GM19438 (cell line): Measurements from ENCODE around the gene VAV1.
A peak's percentile ranks its signal among the peaks of the same experiment; 100 is the strongest.
"Not testable (repeated sequence)": the region's sequence is repeated elsewhere in the genome, so short reads cannot be mapped to it uniquely, and the experiment has no call there.

Experiments used
- ATAC-seq: cut with Tn5 transposase; IDR thresholded peaks from one replicate; pipeline ENCODE4 v1.9.1; 2021; ENCODE audit warnings: low read depth; ENCODE audit not compliant: unreplicated experiment

The VAV1 gene

DNA sequence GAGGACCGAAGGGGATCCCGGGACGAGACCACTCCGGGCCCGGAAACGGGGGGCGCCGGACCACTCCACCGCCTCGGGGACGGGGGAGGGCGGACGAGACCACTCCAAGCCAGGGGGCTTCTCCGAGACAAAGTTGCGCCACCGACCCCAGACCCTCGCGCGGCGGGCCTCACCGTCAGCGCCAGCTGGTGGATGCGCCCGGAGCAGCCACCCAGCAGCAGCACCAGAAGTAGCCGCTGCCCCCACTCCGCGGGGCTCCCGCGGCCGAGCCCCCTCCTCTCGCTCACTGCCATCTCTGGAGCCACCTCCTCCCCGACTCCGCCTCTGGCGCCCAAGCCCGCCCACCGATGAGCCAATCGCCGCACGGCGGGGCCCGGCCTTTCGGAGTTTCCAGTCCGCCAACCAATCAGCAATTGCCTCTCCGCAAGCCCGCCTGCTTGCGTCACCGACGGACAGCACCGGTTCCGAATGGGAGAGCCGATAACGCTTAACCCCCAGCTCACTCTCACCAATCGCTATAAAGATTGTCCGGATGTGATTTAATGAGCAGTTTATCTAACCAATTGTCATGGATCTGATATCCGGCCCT is 35.1 kb upstream of the VAV1 start, which contains the start of gene GPR108:
GPR108 (minus strand) TSS at position 297 of the 589 bp plus-strand sequence; CDS start at position 293, 4 bp downstream.
- ATAC-seq: peak; percentile 50

DNA sequence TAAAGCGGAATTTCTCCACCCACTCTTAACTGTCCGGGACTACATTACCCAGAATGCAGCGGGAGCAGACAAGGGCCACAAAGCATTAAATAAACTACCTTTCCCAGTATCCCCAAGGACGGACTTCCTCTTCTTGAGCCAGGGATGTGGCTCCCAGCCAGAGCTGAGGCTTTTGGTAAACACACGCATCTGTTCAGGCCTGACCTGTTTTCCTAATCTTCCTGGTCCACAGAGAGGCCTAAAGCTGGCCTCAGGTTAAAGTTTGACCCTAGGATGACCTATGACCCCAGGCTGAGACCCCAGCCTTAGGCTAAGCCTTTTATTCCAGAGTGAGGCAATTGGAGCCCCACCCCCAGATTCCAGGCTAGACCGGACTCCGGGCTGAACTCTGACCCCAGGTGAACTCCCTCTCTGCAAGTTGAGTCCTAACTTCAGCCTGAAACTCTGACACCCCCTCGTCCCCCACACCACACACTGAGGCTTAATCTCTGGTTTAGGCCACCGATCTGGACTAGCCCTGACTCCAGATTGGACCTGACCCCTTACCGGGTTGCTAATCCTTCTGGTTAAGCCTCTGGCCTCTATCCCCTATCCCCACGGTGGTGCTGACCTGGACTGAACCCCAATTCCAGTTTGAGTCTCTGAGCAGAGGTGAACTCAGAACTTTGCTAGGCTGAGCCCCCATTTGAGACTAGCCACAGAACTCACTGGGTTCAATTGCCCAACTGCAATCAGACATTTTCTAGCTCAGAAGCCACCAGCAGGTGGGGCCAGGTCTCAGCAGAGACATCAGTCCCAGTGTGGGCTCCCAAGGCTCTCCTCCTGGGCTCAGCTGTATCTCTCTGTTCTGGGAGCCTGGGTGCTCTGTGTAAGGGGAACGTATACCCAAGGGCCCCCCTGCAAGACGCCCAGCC is 34.4 kb upstream of the VAV1 start:
- no peak for ATAC-seq

- ATAC-seq: no peak
Measured at GRCh38 chr19:6738787-6739389, 33.6 kb upstream of the VAV1 start.

GRCh38 chr19:6739390-6739882 is 33.1 kb upstream of the VAV1 start, which contains the start of gene TRIP10:
Gene TRIP10, plus strand, starts transcription at chr19:6739680. Its CDS starts 82 bp downstream, at chr19:6739762.
- no peak for ATAC-seq

DNA sequence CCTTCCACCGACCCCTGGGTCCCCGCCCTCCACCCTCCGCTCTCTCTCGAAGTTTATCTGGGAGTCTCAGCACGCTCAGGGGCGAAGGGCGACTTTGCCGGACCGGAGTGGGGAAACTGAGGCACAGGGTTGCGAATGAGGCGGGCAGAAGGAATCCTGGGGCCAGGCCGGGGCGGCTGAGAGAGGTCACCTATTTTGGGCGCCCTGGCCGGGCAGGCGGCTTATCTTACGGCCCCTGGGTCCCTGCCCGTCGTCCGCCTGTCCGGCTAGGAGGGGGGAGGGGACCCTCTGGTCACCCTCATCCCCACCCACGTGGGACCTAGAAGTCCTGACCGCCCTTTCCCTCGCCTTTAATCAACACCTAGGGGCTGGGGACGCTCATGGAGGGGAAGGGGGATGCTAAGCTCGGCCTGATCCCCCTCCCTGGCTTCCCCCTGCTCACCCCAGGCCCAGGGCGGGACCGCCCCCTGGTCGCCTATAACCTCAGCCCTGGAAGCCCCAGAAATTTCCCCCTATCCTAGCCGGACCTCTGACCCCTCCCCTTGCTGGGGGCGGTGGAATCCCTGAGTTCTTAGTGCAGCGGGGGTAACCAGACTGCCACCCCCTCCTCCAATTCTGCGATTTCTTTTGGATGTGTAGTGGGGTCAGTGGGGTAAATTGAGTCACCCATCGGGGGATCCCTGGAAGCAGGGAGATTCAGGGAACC is 32.5 kb upstream of the VAV1 start:
- ATAC-seq: no peak

GRCh38 chr19:6740589-6741343 is 31.7 kb upstream of the VAV1 start:
- no peak for ATAC-seq

GRCh38 chr19:6743066-6743465 is 29.4 kb upstream of the VAV1 start:
- ATAC-seq: no peak

- no peak for ATAC-seq
Measured at GRCh38 chr19:6743714-6744380, 28.7 kb upstream of the VAV1 start.

- no peak for ATAC-seq
Measured at GRCh38 chr19:6744381-6745301, 27.9 kb upstream of the VAV1 start.

GRCh38 chr19:6745965-6746364 is 26.5 kb upstream of the VAV1 start:
- no peak for ATAC-seq

DNA sequence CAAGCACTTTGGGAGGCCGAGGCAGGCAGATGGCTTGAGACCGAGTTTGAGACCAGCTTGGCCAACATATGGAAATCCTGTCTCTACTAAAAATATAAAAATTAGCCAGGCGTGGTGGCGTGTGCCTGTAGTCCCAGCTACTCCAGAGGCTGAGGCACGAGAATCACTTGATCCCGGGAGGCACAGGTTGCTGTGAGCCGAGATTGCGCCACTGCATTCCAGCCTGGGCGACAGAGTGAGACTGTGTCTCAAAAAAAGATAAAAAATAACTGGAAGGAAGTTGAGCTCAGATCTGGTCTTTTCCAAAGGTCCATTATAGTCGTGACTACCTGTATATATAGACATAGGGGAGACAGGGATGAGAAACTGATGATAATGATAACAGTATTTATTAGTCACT is 24.0 kb upstream of the VAV1 start:
- not testable (repeated sequence) for ATAC-seq

DNA sequence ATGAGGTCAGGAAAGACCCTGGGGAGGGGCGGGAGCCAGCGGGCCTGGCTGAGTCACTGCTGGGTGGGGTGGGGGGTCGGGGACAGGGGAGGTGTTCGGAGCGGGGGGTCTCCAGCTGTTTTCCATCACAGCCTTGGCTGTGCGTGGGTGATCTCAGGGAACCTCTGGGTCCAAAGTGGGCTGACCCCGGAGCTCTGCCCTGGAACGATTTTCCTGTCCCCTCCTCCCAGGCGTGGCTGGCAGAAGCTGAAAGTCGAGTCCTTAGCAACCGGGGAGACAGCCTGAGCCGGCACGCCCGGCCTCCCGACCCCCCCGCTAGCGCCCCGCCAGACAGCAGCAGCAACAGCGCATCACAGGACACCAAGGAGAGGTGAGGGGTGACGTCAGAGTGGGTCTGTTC is 22.4 kb upstream of the VAV1 start:
- no peak for ATAC-seq

GRCh38 chr19:6751189-6751588 is 21.3 kb upstream of the VAV1 start:
- no peak for ATAC-seq

DNA sequence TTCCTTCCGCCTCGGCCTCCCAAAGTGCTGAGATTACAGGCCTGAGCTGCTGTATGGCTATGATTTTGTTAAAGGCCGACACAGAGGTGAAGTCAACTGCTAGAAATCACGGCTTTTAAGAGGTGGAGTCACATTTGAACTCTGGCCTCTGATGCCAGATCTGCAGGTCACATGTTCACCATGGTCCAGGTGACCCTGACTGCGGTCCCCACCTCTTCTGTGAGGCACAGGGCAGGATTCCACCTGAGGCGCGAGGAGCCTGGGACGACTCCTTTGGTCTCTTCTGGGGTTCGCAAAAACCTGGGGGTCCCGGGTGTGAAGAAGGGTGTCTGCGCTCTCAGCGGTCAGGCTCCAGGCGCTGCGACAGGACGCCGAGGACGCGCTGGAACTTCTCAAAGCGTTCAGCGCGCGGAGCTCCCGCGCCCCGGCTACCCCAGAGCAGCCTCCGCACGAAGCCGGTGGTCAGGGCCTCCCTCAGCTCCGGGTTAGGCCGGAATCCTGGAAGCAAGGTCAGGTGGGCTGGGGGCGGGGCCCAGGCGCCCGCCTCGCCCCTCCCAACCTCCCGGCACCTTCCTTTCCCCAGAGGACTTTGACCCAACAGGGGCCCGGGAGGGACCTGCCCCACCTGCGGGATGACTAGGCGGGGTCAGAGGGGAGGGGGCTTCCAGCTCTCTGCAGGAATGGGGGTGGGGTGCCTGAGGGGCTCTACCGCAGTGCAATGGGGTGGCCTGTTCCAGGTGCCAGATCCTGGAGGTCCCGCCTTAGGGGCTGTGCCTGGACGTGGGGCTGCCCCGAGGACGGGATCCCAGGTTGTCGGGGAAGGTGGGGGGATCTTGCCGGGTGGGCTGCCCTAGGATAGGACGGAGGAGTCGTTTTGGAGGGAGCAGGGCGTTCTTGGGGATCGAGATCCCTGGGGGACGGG is 20.0 kb upstream of the VAV1 start:
- no peak for ATAC-seq

DNA sequence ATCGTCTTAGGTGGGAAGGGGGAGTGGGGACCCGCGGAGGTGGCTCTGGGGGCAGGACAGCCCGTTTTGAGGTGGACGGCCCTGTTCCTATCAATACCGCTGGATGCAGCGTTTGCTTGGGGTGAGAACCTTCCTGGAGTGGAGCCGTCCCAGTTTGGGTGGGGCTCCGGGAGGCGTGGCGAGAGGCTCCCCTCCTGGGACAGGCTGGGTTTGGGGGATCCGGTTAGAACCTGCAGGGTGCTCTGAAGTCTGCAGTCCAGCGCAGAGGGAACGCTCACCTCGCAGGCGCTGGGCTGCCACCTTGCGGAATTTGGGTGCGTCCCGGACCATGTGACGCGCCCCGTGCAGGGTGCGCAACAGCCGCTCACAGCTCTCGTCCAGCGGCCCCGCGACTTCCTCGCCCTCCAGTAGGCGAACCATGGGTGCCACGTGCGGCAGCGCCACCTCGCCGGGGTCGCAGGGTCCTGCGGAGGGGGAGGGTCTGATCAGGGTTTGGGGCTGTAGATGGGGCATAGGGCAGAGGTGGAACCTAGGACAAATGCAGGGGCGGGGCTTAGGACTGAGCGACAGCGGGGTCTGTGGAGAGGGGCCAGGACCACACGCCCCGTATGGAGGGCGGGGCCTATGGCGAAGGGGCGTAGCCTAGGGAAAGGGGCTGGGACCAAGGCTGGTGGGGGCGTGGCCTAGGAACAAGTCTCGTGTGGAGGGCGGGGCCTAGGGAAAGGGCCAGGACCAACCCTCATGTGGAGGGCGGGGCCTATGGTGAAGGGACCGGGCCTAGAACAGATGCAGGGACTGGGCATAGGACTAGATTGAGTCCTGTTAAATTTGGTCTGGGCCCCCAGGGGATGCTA is 19.1 kb upstream of the VAV1 start:
- peak; percentile 78 for ATAC-seq

GRCh38 chr19:6754136-6754535 is 18.4 kb upstream of the VAV1 start:
- ATAC-seq: no peak
